ENCODE results near the gene PAGE2. TPM values are rescaled to one million over a fixed set of nuclear protein-coding genes. Genes with fewer than 3 reads are reported as not detected.
"Not testable (repeated sequence)": the region's sequence is repeated elsewhere in the genome, so short reads cannot be mapped to it uniquely, and the experiment has no call there.

Gene PAGE2
- total RNA-seq, 4 donors from 2014 or later = not detected

DNA sequence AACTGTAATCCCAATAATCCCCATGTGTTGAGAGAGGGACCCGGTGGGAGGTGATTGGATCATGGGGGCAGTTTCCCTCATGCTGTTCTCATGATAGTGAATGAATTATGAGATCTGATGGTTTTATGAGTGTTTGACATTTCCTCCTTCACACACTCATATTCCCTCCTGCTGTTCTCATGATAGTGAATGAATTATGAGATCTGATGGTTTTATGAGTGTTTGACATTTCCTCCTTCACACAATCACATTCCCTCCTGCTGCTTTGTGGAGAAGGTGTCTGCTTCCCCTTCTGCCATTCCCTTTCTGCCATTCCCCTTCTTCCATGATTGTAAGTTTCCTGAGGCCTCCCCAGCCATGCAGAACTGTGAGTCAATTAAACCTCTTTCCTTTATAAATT is 52.0 kb downstream of the PAGE2 start:
- H3K9me3 ChIP-seq; H3K4me3 ChIP-seq; H3K27me3 ChIP-seq; in situ Hi-C loops (cut with MboI; ENCODE audit: low pct_ligation_motif_present in 1 of 4, low pct_unique_long_range_greater_than_20kb in 1 of 4, low sequenced_read_pairs in 3 of 4); intact Hi-C loops (cut with DNase I; ENCODE audit: low total_unique reads); H3K4me1 ChIP-seq; H3K36me3 ChIP-seq: not testable (repeated sequence)
- peak overlapping the region; percentile 15 to 62 (median 60) for H3K27ac ChIP-seq
- peak; percentile 11 for DNase-seq
- WGBS, 2 donors (ENCODE audit: low coverage in 1 of 2) = 67% methylated on average over 1 of the region's 1 CpG; no CpG with 5 or more reads in 1 of the 2 donors
- peak; percentile 48 for TF ChIP-seq POLR2A (IDR thresholded peaks at IDR 0.05)
- TF ChIP-seq POLR2AphosphoS5 (IDR thresholded peaks at IDR 0.05) = peak in 1 of 3 donors; percentile 49

Other genes with a start within 250 kb of the PAGE2 start
- 1 to 10 TPM; 1.4 to 7.9 (median 3.1) TPM for gene TRO, start 168.2 kb upstream of the PAGE2 start, total RNA-seq
- gene PFKFB1, start 94.8 kb upstream of the PAGE2 start, total RNA-seq = under 1 TPM in 2 of 4 donors, not detected in 2; 0.32 to 0.55 TPM
- 10 to 100 TPM in 3 of 4 donors, 1 to 10 TPM in 1; 3.2 to 22.1 (median 14.3) TPM for gene APEX2, start 88.7 kb upstream of the PAGE2 start, total RNA-seq
- gene ALAS2, start 58.0 kb upstream of the PAGE2 start, total RNA-seq = not detected
- gene PAGE2B, start 14.0 kb upstream of the PAGE2 start, total RNA-seq = 1 to 10 TPM in 1 of 4 donors, not detected in 3; 2.0 TPM
- gene PAGE5, start 131.3 kb downstream of the PAGE2 start, total RNA-seq = not detected
- not detected for gene PAGE3, start 175.9 kb downstream of the PAGE2 start, total RNA-seq

Measured in transverse colon (tissue), 4 donors.